Activated gamma-delta T cell (primary cell): ENCODE measurements around the gene PRDM16.

Experiments used
- DNase-seq: peaks from one replicate; lab custom pipeline; 2025; lab: John Stamatoyannopoulos, UW

Gene PRDM16

GRCh38 chr1:3053986-3054385, 15.0 kb upstream of the PRDM16 start:
- DNase-seq: no peak

- no peak for DNase-seq
Measured at GRCh38 chr1:3054474-3054873, 14.5 kb upstream of the PRDM16 start.

- DNase-seq: no peak
Measured at GRCh38 chr1:3055051-3055450, 14.0 kb upstream of the PRDM16 start.

GRCh38 chr1:3056641-3057040, 12.4 kb upstream of the PRDM16 start:
- no peak for DNase-seq

GRCh38 chr1:3058263-3059030, 10.6 kb upstream of the PRDM16 start:
- DNase-seq: no peak

- DNase-seq: no peak
Measured at GRCh38 chr1:3060127-3060526, 8.9 kb upstream of the PRDM16 start.

- DNase-seq: no peak
Measured at GRCh38 chr1:3060601-3061551, 8.1 kb upstream of the PRDM16 start.

GRCh38 chr1:3061566-3061965, 7.4 kb upstream of the PRDM16 start:
- DNase-seq: no peak

- no peak for DNase-seq
Measured at GRCh38 chr1:3061981-3062615, 6.9 kb upstream of the PRDM16 start.

GRCh38 chr1:3062616-3063378, 6.2 kb upstream of the PRDM16 start:
- DNase-seq: no peak

GRCh38 chr1:3063379-3064295, 5.4 kb upstream of the PRDM16 start:
- no peak for DNase-seq

GRCh38 chr1:3064296-3064850, 4.6 kb upstream of the PRDM16 start:
- no peak for DNase-seq

GRCh38 chr1:3064901-3065300, 4.1 kb upstream of the PRDM16 start:
- no peak for DNase-seq

- DNase-seq: no peak
Measured at GRCh38 chr1:3065396-3065795, 3.6 kb upstream of the PRDM16 start.

- DNase-seq: no peak
Measured at GRCh38 chr1:3065797-3066196, 3.2 kb upstream of the PRDM16 start.

GRCh38 chr1:3066250-3066711, 2.7 kb upstream of the PRDM16 start:
- no peak for DNase-seq

- DNase-seq: no peak
Measured at GRCh38 chr1:3066826-3067225, 2.2 kb upstream of the PRDM16 start.

- DNase-seq: no peak
Measured at GRCh38 chr1:3067301-3067670, 1.7 kb upstream of the PRDM16 start.

GRCh38 chr1:3067671-3068563, 1.1 kb upstream of the PRDM16 start:
- no peak for DNase-seq
